GM12892 (cell line): Measurements from ENCODE around the gene GPR42.

Source experiments
- POLR2A ChIP-seq: IDR thresholded peaks from 2 replicates; pipeline ENCODE4 v1.6.1; 2011; ENCODE audit warnings: low read depth, low read length, control low read depth
- POLR2AphosphoS5 ChIP-seq: IDR thresholded peaks from 2 replicates; pipeline ENCODE4 v1.6.1; 2011; ENCODE audit warnings: low read depth, low read length, control low read depth

GRCh38 chr19:35321291-35321690 is 49.6 kb upstream of the GPR42 start:
- TF ChIP-seq POLR2AphosphoS5 (no peak), POLR2A (no peak)
